Measurements from ENCODE around the gene IRX5. TPM values are rescaled to one million over a fixed set of nuclear protein-coding genes. Genes with fewer than 3 reads are reported as not detected.

The IRX5 gene
- total and polyA plus RNA-seq, 10 donors: not detected

DNA sequence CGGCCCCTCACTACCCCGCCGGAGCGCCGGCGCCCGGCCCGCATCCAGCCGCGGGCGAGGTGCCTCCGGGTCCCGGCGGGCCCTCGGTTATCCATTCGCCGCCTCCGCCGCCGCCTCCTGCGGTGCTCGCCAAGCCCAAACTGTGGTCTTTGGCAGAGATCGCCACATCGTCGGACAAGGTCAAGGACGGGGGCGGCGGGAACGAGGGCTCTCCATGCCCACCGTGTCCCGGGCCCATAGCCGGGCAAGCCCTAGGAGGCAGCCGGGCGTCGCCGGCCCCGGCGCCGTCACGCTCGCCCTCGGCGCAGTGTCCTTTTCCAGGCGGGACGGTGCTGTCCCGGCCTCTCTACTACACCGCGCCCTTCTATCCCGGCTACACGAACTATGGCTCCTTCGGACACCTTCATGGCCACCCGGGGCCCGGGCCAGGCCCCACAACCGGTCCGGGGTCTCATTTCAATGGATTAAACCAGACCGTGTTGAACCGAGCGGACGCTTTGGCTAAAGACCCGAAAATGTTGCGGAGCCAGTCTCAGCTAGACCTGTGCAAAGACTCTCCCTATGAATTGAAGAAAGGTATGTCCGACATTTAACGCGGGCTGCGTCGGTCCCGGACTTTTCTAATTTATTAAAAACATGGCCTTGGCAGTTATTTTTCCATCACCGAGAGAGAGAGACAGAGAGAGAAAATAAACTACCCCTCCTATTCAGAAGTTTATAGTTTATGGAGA, 2.8 kb downstream of the IRX5 start:
- no peaks in the 10 kb centered on the region for H3K36me3 ChIP-seq
- WGBS, 5 donors: 6 to 15% (median 11%) methylated on average over 27 to 68 of the region's 68 CpGs

DNA sequence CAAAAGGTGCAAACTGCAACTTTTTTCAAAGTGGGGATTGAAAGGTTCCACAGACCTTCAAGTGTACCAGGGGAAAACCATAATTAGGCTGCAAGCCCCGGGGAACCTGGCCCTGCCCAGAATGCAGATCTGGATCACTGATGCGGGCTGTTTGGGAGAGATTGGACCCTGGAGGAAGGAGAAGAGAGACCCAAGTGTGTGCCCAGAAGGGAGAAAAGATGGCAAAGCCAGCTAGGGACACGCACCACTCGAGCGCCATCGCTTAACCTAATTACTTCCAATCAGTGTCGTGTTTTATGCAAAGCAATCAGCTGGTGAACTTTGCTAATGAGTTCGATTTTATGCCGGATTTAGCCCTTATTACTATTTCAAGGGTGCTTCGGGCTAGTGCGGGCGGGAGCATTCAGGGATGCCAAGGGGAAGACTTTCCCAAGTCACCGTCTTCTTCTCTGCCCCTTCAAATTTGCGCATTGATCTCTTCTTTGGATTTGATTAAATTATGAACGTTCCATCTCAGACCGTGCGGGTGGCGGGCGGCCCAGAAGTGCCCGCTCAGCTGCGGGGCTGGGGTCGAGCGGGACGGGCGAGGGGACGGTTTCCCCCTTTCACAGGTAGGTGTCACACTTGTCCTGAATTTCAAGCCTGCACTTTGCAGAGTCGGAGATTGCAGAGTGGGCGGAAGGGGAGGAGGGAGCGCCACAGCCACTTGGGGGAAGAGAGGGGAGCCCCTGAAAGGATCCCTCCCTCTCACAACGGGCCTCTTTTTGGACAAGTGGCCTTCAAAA, 4.0 kb downstream of the IRX5 start:
- no peak for DNase-seq
- Histone ChIP-seq H3K4me3 (no peak overlapping the region), H3K4me1 (peaks cover 15 to 74% (median 60%) of the 10 kb centered on the region in 6 donors), H3K36me3 (no peaks in the 10 kb centered on the region), H3K27ac (no peak overlapping the region), H3K27me3 (replicated peaks in 1 of 7) (peaks cover 19 to 100% (median 99%) of the 10 kb centered on the region in 7 donors), H3K9me3 (peaks cover 0 to 14% (median 0%) of the 10 kb centered on the region in 8 donors)
- no peak for TF ChIP-seq POLR2A (IDR thresholded peaks at IDR 0.05)
- no peak for TF ChIP-seq POLR2AphosphoS5 (IDR thresholded peaks at IDR 0.05)
- TF ChIP-seq, protein P1, sequence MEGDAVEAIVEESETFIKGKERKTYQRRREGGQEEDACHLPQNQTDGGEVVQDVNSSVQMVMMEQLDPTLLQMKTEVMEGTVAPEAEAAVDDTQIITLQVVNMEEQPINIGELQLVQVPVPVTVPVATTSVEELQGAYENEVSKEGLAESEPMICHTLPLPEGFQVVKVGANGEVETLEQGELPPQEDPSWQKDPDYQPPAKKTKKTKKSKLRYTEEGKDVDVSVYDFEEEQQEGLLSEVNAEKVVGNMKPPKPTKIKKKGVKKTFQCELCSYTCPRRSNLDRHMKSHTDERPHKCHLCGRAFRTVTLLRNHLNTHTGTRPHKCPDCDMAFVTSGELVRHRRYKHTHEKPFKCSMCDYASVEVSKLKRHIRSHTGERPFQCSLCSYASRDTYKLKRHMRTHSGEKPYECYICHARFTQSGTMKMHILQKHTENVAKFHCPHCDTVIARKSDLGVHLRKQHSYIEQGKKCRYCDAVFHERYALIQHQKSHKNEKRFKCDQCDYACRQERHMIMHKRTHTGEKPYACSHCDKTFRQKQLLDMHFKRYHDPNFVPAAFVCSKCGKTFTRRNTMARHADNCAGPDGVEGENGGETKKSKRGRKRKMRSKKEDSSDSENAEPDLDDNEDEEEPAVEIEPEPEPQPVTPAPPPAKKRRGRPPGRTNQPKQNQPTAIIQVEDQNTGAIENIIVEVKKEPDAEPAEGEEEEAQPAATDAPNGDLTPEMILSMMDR (IDR thresholded peaks at IDR 0.05 in 8 of 11, conservative IDR thresholded peaks at IDR 0.05 in 3 of 11): no peak
- 11 to 21% (median 14%) methylated on average over 29 to 30 of the region's 30 CpGs for WGBS, 5 donors
- intact Hi-C loops (cut with DNase I; ENCODE audit: low total_unique reads): no loop called here

More for the DNA sequence above, 2.8 kb downstream of the IRX5 start:
- H3K9me3 ChIP-seq: peaks cover 0 to 14% (median 0%) of the 10 kb centered on the region in 8 donors
- DNase-seq: no peak
- H3K4me1 ChIP-seq: peaks cover 15 to 76% (median 59%) of the 10 kb centered on the region in 6 donors
- intact Hi-C loops (cut with DNase I; ENCODE audit: low total_unique reads): no loop called here
- peaks cover 19 to 100% (median 86%) of the 10 kb centered on the region in 7 donors for H3K27me3 ChIP-seq (replicated peaks in 1 of 7)
- H3K27ac ChIP-seq: no peak overlapping the region
- peak overlapping the region in 1 of 8 donors; percentile 15 for H3K4me3 ChIP-seq
- TF ChIP-seq, protein P1 (IDR thresholded peaks at IDR 0.05 in 8 of 11, conservative IDR thresholded peaks at IDR 0.05 in 3 of 11): no peak
- no peak for TF ChIP-seq POLR2A (IDR thresholded peaks at IDR 0.05)
- peak in 1 of 3 donors; percentile 8 for TF ChIP-seq POLR2AphosphoS5 (IDR thresholded peaks at IDR 0.05)

DNA sequence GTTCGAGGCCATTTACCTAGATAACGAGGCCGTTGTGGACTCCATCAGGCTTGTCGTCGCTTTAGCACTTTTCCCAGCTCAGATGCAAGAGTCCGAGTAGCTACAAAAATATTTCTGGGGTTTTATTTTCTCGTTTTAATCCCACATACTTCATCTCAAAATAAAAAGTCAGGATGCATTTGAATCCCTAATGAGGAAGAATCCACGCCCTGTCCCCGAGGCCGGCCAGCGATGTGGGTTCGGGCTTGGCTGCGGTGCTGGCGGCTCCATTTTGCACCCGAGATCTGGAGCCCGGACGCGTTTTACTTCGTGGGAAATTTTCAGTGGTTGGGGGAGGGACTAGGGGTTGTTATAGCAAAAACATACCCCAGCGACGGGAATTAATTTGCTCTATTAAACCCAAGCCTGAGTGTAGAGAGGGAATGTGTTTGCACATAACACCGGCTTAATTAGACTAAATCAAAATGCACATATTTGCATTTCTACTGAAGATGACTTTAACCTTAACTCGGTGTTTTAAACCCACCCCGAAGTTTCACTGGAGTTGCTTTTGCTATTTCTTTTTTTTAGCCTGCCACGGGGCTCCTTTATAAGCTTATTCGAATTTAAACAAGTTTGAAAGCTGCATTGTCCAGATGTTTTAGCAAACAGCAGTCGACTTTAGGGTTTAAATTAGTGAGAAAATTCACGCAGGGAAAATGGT, 4.8 kb downstream of the IRX5 start:
- Histone ChIP-seq H3K4me1 (peaks cover 12 to 67% (median 52%) of the 10 kb centered on the region in 6 donors), H3K9me3 (peaks cover 0 to 14% (median 0%) of the 10 kb centered on the region in 8 donors), H3K36me3 (no peaks in the 10 kb centered on the region), H3K4me3 (no peak overlapping the region), H3K27me3 (replicated peaks in 1 of 7) (peaks cover 19 to 100% (median 99%) of the 10 kb centered on the region in 7 donors), H3K27ac (no peak overlapping the region)
- intact Hi-C loops (cut with DNase I; ENCODE audit: low total_unique reads): no loop called here
- no peak for DNase-seq
- 7 to 13% (median 11%) methylated on average over 28 of the region's 28 CpGs for WGBS, 5 donors
- TF ChIP-seq POLR2A (IDR thresholded peaks at IDR 0.05): no peak
- TF ChIP-seq POLR2AphosphoS5 (IDR thresholded peaks at IDR 0.05): no peak
- TF ChIP-seq, protein P1 (IDR thresholded peaks at IDR 0.05 in 8 of 11, conservative IDR thresholded peaks at IDR 0.05 in 3 of 11): no peak

Data from spleen (tissue), 11 donors.